Measurements from ENCODE around the gene RANBP1. TPM values are rescaled to one million over a fixed set of nuclear protein-coding genes. Genes with fewer than 3 reads are reported as not detected.

RANBP1 gene
- total and polyA plus RNA-seq, 3 donors from 2014 or later = 247 to 318 (median 284) TPM

- no peaks in the 10 kb centered on the region for H3K9me3 ChIP-seq
- intact Hi-C loops (cut with DNase I; ENCODE audit: low total_unique reads) = no loop called here
- H3K4me1 ChIP-seq = peaks cover 6% of the 10 kb centered on the region
- H3K27ac ChIP-seq = no peak overlapping the region
- no peak overlapping the region for H3K4me3 ChIP-seq
- H3K36me3 ChIP-seq (ENCODE audit: low read depth, missing control alignments) = no peaks in the 10 kb centered on the region
- WGBS, 2 donors = 94% methylated on average over 26 to 65 of the region's 65 CpGs
- no peak for DNase-seq
- TF ChIP-seq POLR2A (IDR thresholded peaks at IDR 0.05) (no peak), CTCF (IDR thresholded peaks at IDR 0.05) (no peak)
- H3K27me3 ChIP-seq = no peaks in the 10 kb centered on the region
These were observed 27.1 kb downstream of the RANBP1 start for GRCh38 chr22:20142711-20143621.

GRCh38 chr22:20143883-20144665 is 28.2 kb downstream of the RANBP1 start:
- DNase-seq = no peak
- intact Hi-C loops (cut with DNase I; ENCODE audit: low total_unique reads) = no loop called here
- Histone ChIP-seq H3K27me3 (no peaks in the 10 kb centered on the region), H3K36me3 (ENCODE audit: low read depth, missing control alignments) (no peaks in the 10 kb centered on the region), H3K27ac (no peak overlapping the region), H3K4me1 (no peaks in the 10 kb centered on the region), H3K4me3 (no peak overlapping the region), H3K9me3 (no peaks in the 10 kb centered on the region)
- 82 to 98% methylated on average over 11 to 19 of the region's 19 CpGs for WGBS, 2 donors
- TF ChIP-seq POLR2A (IDR thresholded peaks at IDR 0.05) (no peak), CTCF (IDR thresholded peaks at IDR 0.05) (no peak)

GRCh38 chr22:20145206-20145831 is 29.4 kb downstream of the RANBP1 start:
- WGBS, 2 donors = 94% methylated on average over 7 to 22 of the region's 22 CpGs
- H3K27me3 ChIP-seq = no peaks in the 10 kb centered on the region

GRCh38 chr22:20145832-20146223 is 29.9 kb downstream of the RANBP1 start:
- Histone ChIP-seq H3K36me3 (ENCODE audit: low read depth, missing control alignments) (no peaks in the 10 kb centered on the region), H3K27me3 (no peaks in the 10 kb centered on the region), H3K27ac (no peak overlapping the region), H3K4me3 (no peak overlapping the region), H3K4me1 (no peaks in the 10 kb centered on the region), H3K9me3 (no peaks in the 10 kb centered on the region)
- no peak for TF ChIP-seq CTCF (IDR thresholded peaks at IDR 0.05)
- no peak for TF ChIP-seq POLR2A (IDR thresholded peaks at IDR 0.05)
- DNase-seq = no peak
- intact Hi-C loops (cut with DNase I; ENCODE audit: low total_unique reads) = no loop called here
- WGBS, 2 donors = 91 to 95% methylated on average over 4 to 21 of the region's 21 CpGs

More at GRCh38 chr22:20145206-20145831, 29.4 kb downstream of the RANBP1 start:
- no peaks in the 10 kb centered on the region for H3K36me3 ChIP-seq (ENCODE audit: low read depth, missing control alignments)
- intact Hi-C loops (cut with DNase I; ENCODE audit: low total_unique reads) = no loop called here
- DNase-seq = no peak
- TF ChIP-seq CTCF (IDR thresholded peaks at IDR 0.05) (no peak), POLR2A (IDR thresholded peaks at IDR 0.05) (no peak)
- no peak overlapping the region for H3K4me3 ChIP-seq
- H3K9me3 ChIP-seq = no peaks in the 10 kb centered on the region
- no peaks in the 10 kb centered on the region for H3K4me1 ChIP-seq
- H3K27ac ChIP-seq = no peak overlapping the region
